Esophagus squamous epithelium (tissue), 4 donors: ENCODE data around the gene FBXO41.

Experiments used
- CTCF ChIP-seq, 6 experiments: fragments of 450-650 bp in 4 of 6; fragments of 200-600 bp in 2 of 6; sonication (generic) in 2 of 6; IDR thresholded peaks; one replicate each; pipeline ENCODE4 v1.5.1; 2016 to 2019; ENCODE audit warnings: antibody characterized with exemption in 6 of 6, mild to moderate bottlenecking in 4 of 6, moderate library complexity in 4 of 6
- POLR2A ChIP-seq, 4 donors: fragments of 450-650 bp; IDR thresholded peaks; one replicate each; pipeline ENCODE4 v1.6.1; 2017; ENCODE audit warnings: antibody characterized with exemption in 4 of 4, mild to moderate bottlenecking in 4 of 4, moderate library complexity in 3 of 4

DNA sequence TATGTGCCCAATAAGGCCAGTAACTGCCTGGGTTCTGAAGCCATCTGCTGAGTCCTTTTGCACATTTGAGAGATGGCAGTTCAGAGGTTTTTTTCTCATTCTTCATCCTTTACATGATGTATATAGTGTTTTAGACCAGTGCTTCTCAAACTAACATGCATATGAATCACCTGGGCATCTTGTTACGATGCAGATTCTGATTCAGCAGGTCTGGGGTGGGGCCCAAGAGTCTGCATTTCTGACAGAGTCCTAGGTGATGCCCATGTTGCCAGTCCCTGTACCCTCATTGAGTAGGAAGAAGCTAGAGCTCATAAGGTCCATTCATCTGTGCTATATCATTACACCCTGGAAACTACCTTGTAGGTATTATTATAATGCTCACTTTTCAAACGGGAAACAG lies 66.5 kb downstream of the FBXO41 start:
- TF ChIP-seq CTCF (IDR thresholded peaks at IDR 0.05) (no peak), POLR2A (IDR thresholded peaks at IDR 0.05) (no peak)
